Measurements from ENCODE around the gene CFAP74. TPM values are rescaled to one million over a fixed set of nuclear protein-coding genes. Genes with fewer than 3 reads are reported as not detected.

CFAP74 gene
- total RNA-seq, 1 experiment from 2014 or later = not detected

- no peak overlapping the region for H3K27ac ChIP-seq (ENCODE audit: low read depth, low read length, poor library complexity, severe bottlenecking)
- no peak for DNase-seq (ENCODE audit: low spot score)
- ChIA-PET POLR2A (ENCODE audit: low non-redundant PET) (no interaction called here), CTCF (no interaction called here)
- no peaks in the 10 kb centered on the region for H3K4me1 ChIP-seq (ENCODE audit: insufficient read depth, low read length, poor library complexity, severe bottlenecking)
- no peaks in the 10 kb centered on the region for H3K9me3 ChIP-seq (ENCODE audit: low read depth, low read length, poor library complexity, severe bottlenecking)
- intact Hi-C loops (cut with micrococcal nuclease; ENCODE audit: unreplicated experiment) = no loop called here
- no peak overlapping the region for H3K4me3 ChIP-seq (ENCODE audit: low read depth, low read length, poor library complexity, severe bottlenecking)
- H3K36me3 ChIP-seq (ENCODE audit: insufficient read depth, low read length, poor library complexity, severe bottlenecking) = no peaks in the 10 kb centered on the region
- no TSS peak for BruUV-seq (replicated peaks)
- H3K27me3 ChIP-seq (replicated peaks; ENCODE audit: insufficient read depth, low read depth, low read length, poor library complexity) = peaks cover 59% of the 10 kb centered on the region
- TF ChIP-seq CTCF (conservative IDR thresholded peaks at IDR 0.05; ENCODE audit: low read depth, low read length) = no peak
These were observed 12.5 kb upstream of the CFAP74 start for GRCh38 chr1:2016123-2016522.

GRCh38 chr1:2014741-2015735 lies 11.5 kb upstream of the CFAP74 start:
- no peak for TF ChIP-seq CTCF (conservative IDR thresholded peaks at IDR 0.05; ENCODE audit: low read depth, low read length)
- no peak for TF ChIP-seq EZH2 (IDR thresholded peaks at IDR 0.05; ENCODE audit: borderline replicate concordance, low read depth, low read length, poor library complexity, severe bottlenecking)
- H3K36me3 ChIP-seq (ENCODE audit: insufficient read depth, low read length, poor library complexity, severe bottlenecking) = no peaks in the 10 kb centered on the region
- H3K27me3 ChIP-seq (replicated peaks; ENCODE audit: insufficient read depth, low read depth, low read length, poor library complexity) = peaks cover 48% of the 10 kb centered on the region
- ChIA-PET CTCF (no interaction called here), POLR2A (ENCODE audit: low non-redundant PET) (no interaction called here)
- DNase-seq (ENCODE audit: low spot score) = no peak
- intact Hi-C loops (cut with micrococcal nuclease; ENCODE audit: unreplicated experiment) = no loop called here
- no peaks in the 10 kb centered on the region for H3K9me3 ChIP-seq (ENCODE audit: low read depth, low read length, poor library complexity, severe bottlenecking)
- H3K4me3 ChIP-seq (ENCODE audit: low read depth, low read length, poor library complexity, severe bottlenecking) = no peak overlapping the region
- no TSS peak for BruUV-seq (replicated peaks)
- H3K27ac ChIP-seq (ENCODE audit: low read depth, low read length, poor library complexity, severe bottlenecking) = no peak overlapping the region
- H3K4me1 ChIP-seq (ENCODE audit: insufficient read depth, low read length, poor library complexity, severe bottlenecking) = no peaks in the 10 kb centered on the region

- intact Hi-C loops (cut with micrococcal nuclease; ENCODE audit: unreplicated experiment) = no loop called here
- POLR2A ChIA-PET (ENCODE audit: low non-redundant PET) = no interaction called here
- H3K27me3 ChIP-seq (replicated peaks; ENCODE audit: insufficient read depth, low read depth, low read length, poor library complexity) = peaks cover 41% of the 10 kb centered on the region
These were observed 10.6 kb upstream of the CFAP74 start for GRCh38 chr1:2014181-2014580.

More at GRCh38 chr1:2014181-2014580, 10.6 kb upstream of the CFAP74 start:
- Histone ChIP-seq H3K4me3 (ENCODE audit: low read depth, low read length, poor library complexity, severe bottlenecking) (no peak overlapping the region), H3K27ac (ENCODE audit: low read depth, low read length, poor library complexity, severe bottlenecking) (no peak overlapping the region), H3K36me3 (ENCODE audit: insufficient read depth, low read length, poor library complexity, severe bottlenecking) (no peaks in the 10 kb centered on the region), H3K4me1 (ENCODE audit: insufficient read depth, low read length, poor library complexity, severe bottlenecking) (no peaks in the 10 kb centered on the region), H3K9me3 (ENCODE audit: low read depth, low read length, poor library complexity, severe bottlenecking) (no peaks in the 10 kb centered on the region)
- CTCF ChIA-PET = no interaction called here
- no peak for TF ChIP-seq CTCF (conservative IDR thresholded peaks at IDR 0.05; ENCODE audit: low read depth, low read length)
- TF ChIP-seq EZH2 (IDR thresholded peaks at IDR 0.05; ENCODE audit: borderline replicate concordance, low read depth, low read length, poor library complexity, severe bottlenecking) = no peak
- no TSS peak for BruUV-seq (replicated peaks)
- DNase-seq (ENCODE audit: low spot score) = no peak
